DMS 273 (cell line): ENCODE data around the gene PRKCD.

ENCODE experiments used
- DNase-seq: peaks from one replicate; lab custom pipeline; 2025; ENCODE audit not compliant: unreplicated experiment; lab: John Stamatoyannopoulos, UW

The PRKCD gene

GRCh38 chr3:53169832-53170324, 8.9 kb downstream of the PRKCD start:
- DNase-seq, result no peak

DNA sequence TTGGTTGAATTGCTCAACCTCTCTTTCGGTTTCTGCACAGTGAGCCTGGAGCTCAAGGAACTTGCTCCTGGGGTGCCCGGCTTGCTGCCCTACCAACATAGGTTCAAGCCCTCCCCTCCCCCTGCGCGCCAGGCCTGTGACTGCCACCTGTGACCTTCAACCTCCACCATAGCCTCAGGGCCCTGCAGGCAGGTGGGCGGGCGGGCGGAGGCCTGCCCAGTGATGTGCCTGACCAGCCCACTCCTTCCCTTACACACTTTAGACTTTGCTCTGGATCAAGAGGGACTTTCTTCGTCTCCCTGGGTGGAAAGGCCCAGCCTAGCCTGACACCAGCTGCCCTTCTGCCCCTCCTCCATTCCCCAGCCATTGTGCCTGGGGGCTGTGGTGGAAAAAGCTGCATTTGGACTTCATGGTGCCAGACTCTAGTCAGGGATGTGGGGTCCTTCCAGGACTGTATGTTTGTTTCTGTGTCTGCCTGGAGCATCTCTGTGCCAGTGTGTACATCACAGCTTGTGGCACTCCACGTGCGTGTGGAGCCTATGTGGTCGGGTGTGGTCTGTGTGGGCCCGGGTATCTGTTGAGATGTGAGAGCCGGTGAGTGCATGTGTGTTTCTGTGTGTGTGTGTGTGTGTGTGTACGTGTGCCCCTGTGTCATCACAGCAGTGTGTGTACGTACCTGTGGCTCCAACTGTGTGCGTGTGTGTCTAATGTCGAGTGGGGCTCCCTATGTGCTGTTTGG, 9.5 kb downstream of the PRKCD start:
- DNase-seq, result no peak

- DNase-seq, result no peak
Measured at GRCh38 chr3:53171064-53171418, 10.0 kb downstream of the PRKCD start.

DNA sequence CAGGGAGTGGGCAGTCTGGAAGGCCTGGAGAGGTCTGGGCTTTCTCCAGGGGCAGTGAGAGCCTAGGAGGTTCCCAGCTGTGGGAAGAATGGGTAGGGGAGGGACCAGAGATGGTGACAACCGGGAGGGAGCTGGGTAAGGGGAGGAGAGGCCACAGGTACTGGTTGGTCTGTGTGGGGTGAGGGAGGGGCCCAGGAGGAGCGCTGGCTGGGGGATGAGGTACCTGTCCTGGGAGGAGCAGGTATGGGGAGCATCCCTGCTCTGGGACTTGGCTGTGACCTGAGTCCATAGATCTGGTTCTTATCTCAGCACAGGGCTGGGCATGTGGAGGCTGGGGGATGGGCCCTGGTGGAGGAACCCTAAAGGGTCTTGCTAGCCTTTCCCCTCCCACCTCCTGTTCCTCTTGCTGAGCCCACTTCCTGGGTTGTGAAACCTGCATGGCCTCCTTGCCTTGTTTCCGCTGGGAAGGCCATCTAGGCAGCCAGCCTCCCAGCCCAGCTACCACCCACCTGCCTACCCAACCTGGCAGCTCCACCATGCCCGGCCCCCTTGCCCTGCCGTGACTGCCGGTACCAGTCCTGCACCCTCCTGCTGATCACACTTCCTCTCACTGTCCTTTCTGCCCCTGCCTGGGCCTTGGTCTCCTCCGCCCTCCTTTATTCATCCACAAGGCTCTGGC, 11.0 kb downstream of the PRKCD start:
- DNase-seq, result no peak

- no peak for DNase-seq
Measured at GRCh38 chr3:53173107-53173506, 12.1 kb downstream of the PRKCD start.

DNA sequence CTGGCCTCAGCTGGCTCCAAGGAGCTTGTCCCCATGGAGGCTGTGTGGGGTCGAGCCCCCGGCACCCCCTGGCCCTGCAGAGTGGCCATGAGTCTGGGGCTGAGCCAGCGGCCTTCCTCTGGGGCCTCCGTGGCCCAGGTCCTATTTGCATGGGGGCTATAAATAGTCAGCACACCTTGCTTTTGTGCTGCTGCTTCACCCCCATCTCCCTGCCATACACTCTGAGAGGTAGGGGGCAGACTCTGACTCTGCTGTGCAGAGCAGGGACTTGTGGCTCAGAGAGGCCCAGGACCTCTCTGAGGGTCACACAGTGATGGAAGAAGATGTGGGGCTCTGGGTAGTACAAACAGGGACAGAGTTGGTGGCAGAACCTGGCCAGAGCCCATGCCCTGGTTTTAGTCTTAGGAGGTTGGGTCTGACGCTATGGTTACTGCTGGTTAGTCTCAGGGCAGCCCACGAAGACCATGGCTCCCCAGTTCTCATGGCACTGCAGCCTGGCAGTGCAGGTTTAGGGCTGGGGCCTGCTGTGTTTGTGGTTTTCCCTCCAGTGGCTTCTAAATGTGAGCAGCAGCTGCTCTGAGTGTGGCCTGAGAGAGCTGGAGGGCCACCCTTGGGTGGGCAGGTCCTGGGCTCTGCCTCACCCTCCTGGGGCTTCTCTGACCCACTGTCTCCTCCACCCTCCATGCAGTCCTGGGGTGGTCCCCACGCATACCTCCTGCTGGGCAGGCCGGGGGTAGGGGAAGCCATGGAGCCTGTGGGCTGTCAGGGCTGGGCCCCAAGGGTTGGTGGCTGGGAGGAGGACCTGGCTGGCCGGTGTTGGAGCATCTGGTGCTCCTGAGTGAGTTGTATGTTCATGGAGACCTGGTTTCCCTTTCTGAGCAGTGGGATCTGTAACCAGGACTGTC, 13.6 kb downstream of the PRKCD start:
- no peak for DNase-seq

DNA sequence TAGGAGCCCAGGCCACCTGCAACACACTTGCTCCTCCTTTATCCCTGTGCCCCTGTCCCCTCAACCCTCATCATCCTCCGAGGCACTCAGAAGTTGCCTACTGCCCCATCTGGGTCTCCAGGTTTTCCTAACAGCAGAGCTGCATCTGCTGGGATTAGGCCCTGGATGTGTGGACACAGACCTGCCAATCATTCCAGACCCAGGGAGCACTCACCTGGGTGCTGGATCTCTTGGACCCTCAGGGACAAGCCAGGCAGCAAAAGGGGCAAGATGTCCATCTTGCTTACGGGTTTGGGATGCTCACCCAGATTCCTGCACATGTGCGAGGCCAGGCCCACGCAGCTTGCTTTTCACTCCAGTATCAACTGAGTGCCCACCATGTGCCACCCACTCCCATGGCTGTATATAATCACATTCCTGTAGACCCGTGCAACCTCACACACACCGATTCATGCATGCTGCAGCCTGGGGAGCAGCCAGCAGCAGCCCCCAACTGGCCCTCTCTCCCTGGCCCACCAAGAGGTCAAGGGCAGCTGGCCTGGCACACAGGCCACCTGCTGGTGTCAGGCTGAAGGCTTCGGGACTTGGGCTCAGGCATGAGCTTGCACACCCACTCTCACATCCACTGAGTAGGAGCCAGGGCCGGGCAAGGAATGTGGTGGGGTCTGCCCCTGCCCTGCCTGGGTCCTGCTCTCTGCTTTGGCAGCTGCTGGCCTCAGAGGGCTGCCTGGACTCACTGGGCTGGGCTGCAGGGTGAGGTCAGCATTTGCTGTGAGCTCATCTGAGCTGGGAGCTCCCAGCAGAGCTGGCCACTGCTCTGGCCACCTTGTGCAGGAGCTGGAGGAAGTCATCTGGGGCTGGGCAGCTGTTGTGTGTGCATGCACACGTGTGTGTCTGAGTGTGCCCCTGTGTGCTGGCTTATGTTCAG, 14.9 kb downstream of the PRKCD start:
- no peak for DNase-seq

DNA sequence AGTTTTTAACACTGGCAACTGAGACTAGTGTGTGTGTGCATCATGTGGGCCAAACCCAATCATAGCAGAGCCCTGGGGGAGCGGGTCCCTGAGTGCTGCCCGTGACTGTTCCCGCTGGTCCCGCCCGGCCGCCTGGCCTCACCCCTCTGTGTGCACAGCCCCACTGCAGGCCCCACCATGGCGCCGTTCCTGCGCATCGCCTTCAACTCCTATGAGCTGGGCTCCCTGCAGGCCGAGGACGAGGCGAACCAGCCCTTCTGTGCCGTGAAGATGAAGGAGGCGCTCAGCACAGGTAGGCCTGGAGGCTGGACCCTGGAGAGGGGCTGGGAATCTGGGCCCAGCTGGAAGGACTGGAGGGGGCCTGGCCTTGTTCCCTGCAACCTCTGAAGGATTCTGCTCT, 17.2 kb downstream of the PRKCD start:
- DNase-seq, result no peak

DNA sequence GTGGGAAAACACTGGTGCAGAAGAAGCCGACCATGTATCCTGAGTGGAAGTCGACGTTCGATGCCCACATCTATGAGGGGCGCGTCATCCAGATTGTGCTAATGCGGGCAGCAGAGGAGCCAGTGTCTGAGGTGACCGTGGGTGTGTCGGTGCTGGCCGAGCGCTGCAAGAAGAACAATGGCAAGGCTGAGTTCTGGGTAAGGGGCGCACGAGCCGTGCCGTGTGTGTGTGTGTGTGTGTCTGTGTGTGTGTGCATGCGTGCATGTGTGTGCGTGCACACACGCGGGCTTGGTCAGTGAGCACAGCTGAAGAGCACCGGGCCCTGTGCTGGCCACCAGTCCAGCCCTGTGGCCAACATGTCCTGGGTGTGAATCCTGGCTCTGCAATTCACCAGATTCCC, 18.6 kb downstream of the PRKCD start:
- DNase-seq, result no peak

DNA sequence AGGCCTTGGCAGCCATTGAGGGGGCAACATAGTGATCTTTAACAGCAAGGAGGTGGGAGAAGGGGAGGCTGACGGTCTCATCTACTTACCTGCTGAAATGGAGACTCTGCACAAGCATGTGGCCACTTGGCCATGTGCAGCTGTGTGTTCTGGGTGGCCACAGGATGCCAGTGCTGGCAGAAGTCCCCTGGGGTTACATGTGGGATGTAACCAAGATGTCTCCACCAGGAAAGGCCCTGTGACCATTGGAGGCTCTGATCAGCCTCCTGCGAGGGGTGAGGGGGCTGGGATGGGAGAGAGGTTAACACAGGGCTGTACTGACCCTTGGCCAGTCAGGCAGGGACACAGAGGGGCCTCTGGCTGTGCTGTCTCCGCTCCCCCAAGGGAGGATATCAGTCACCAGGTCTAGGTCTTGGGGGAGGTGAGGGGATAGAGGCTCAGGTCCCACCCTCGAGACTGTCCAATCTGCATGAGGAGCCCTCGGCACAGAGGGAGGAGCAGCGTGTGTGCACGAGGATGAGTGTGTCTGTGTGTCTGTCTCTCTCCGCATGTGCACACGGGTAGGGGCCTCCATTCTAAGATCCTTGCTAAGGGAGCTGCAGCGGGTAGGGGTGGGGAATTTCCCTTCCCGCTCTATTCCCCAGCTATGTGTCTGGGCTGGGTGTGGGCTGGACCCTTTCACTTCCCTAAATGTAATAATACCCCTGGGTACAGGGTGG, 19.5 kb downstream of the PRKCD start:
- no peak for DNase-seq

- no peak for DNase-seq
Measured at GRCh38 chr3:53181024-53181371, 20.0 kb downstream of the PRKCD start.

GRCh38 chr3:53181528-53181927, 20.5 kb downstream of the PRKCD start:
- no peak for DNase-seq

DNA sequence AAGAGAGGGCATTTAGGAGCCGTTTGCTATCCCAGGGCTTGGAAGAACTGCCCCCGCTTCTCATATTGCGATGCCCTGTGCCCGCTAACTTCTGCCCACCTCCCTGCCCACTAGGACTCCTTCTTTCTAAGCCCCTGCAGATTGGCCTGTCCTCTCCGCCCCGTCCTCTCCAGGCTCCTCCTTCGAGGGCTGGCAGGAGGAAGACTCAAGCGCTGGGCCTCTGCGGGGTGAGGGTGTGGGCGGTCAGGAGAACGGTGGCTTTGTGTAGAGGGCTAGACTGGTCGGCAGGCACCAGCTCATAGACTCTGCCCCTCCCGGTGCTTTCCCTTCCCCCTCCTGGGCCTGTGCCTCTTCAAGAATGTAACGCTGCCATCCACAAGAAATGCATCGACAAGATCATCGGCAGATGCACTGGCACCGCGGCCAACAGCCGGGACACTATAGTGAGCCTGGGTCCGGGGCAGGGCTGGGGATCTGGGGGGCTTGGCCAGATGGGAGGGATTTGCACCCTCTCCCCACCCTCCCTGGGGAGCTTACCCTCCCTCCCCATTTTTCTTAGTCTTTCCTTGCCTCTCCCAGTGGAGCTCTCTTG, 21.9 kb downstream of the PRKCD start:
- DNase-seq, result no peak

DNA sequence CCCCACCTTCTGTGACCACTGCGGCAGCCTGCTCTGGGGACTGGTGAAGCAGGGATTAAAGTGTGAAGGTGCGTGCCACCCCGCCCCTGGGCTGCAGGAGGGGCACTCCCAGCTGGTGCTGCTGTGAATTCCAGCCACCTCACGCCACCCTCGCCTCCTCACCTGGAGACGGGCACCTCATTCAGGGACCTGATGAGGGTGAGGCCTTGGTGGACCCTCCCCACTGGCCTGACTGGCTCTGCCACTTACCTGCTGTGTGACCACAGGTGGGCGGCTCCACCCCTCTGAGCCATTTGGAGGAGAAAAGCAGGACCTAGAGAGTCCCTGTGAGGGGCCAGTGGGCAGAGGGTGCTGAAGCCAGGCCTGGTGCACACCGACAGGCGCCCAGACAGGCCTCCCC, 22.5 kb downstream of the PRKCD start:
- DNase-seq, result no peak

GRCh38 chr3:53184701-53185100, 23.7 kb downstream of the PRKCD start:
- DNase-seq, result no peak

- no peak for DNase-seq
Measured at GRCh38 chr3:53185761-53186465, 24.9 kb downstream of the PRKCD start.

- no peak for DNase-seq
Measured at GRCh38 chr3:53186726-53187125, 25.7 kb downstream of the PRKCD start.

GRCh38 chr3:53187430-53187829, 26.4 kb downstream of the PRKCD start:
- DNase-seq, result no peak

DNA sequence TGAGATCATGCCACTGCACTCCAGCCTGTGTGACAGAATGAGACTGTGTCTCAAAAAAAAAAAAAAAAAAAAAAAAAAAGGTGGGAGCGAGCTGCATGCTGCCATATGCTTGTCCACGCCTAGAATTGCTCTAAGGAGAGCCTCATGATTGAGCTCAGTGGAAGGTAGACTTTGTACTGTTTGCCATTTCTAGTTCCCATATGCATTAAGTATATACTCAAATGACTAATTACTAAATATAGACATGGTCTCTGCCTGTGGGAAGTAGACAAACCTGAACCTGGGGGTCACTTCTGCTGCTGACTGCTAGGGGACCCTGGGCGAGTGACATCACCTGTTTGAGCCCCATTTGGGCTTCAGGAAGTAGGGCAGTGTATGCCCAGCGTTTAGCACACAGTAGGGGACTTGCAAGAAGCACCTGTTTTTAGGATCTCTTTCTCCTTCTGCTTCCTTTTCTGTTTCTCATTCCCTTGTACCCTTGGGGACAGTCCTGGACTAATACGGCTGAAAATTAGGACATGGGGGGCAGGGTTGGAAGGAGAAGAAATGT, 27.2 kb downstream of the PRKCD start:
- no peak for DNase-seq
